HG03064 (cell line): ENCODE results near the gene MEIS2.

Experiments used
- ATAC-seq: cut with Tn5 transposase; IDR thresholded peaks from one replicate; pipeline ENCODE4 v1.9.1; 2021; ENCODE audit warnings: low read depth; ENCODE audit not compliant: unreplicated experiment

The MEIS2 gene

GRCh38 chr15:37041836-37042235 is 58.5 kb downstream of the MEIS2 start:
- no peak for ATAC-seq

GRCh38 chr15:37041042-37041441 is 59.3 kb downstream of the MEIS2 start:
- no peak for ATAC-seq

GRCh38 chr15:37040072-37040742 is 60.1 kb downstream of the MEIS2 start:
- ATAC-seq: no peak

- ATAC-seq: no peak
These were observed 61.6 kb downstream of the MEIS2 start for GRCh38 chr15:37038716-37039106.

GRCh38 chr15:37037850-37038715 is 62.3 kb downstream of the MEIS2 start:
- no peak for ATAC-seq

- ATAC-seq: no peak
These were observed 63.2 kb downstream of the MEIS2 start for GRCh38 chr15:37037071-37037655.

- ATAC-seq: no peak
These were observed 65.3 kb downstream of the MEIS2 start for GRCh38 chr15:37034835-37035748.

- ATAC-seq: no peak
These were observed 66.0 kb downstream of the MEIS2 start for GRCh38 chr15:37034392-37034791.

- no peak for ATAC-seq
These were observed 68.1 kb downstream of the MEIS2 start for GRCh38 chr15:37032091-37032775.

GRCh38 chr15:37031198-37031597 is 69.2 kb downstream of the MEIS2 start:
- no peak for ATAC-seq

GRCh38 chr15:37028625-37029296 is 71.6 kb downstream of the MEIS2 start:
- ATAC-seq: no peak

GRCh38 chr15:37020852-37021251 is 79.5 kb downstream of the MEIS2 start:
- no peak for ATAC-seq

GRCh38 chr15:37019479-37020433 is 80.6 kb downstream of the MEIS2 start:
- ATAC-seq: no peak

- ATAC-seq: no peak
These were observed 83.2 kb downstream of the MEIS2 start for GRCh38 chr15:37017031-37017625.

GRCh38 chr15:37016231-37016630 is 84.1 kb downstream of the MEIS2 start:
- ATAC-seq: no peak

- no peak for ATAC-seq
These were observed 84.9 kb downstream of the MEIS2 start for GRCh38 chr15:37015451-37015850.

- no peak for ATAC-seq
These were observed 85.3 kb downstream of the MEIS2 start for GRCh38 chr15:37015035-37015434.

GRCh38 chr15:37014566-37014965 is 85.8 kb downstream of the MEIS2 start:
- no peak for ATAC-seq
